GM12878 (cell line): ENCODE data around the gene PAF1. TPM values are rescaled to one million over a fixed set of nuclear protein-coding genes. Genes with fewer than 3 reads are reported as not detected.
A peak's percentile ranks its signal among the peaks of the same experiment; 100 is the strongest.

Source experiments
- ATAC-seq: fragments of 200-7000 bp; cut with Tn5 transposase; 3 replicates; pipeline ENCODE4 v1.9.1; 2020; ENCODE audit warnings: mild to moderate bottlenecking, moderate library complexity
- BruUV-seq: library from RNA; stranded (reverse); fragments of 400-500 nt; replicated peaks from 2 replicates; lab custom pipeline; 2021; lab: Mats Ljungman, UMichigan
- CTCF ChIA-PET: fragments of 300-600 bp; sonication (Branson Sonifier 250); formaldehyde crosslinking; extraction: SDS; loops from one replicate; lab custom pipeline; 2021; ENCODE audit warnings: inconsistent platforms; lab: Yijun Ruan, JAX
- POLR2A ChIA-PET: fragments of 350-600 bp; formaldehyde crosslinking; extraction: SDS; loops from one replicate; lab custom pipeline; 2021; ENCODE audit warnings: inconsistent platforms; lab: Charles Lee
- RAD21 ChIA-PET: fragments of 300-600 bp; sonication (Branson Sonifier 250); formaldehyde crosslinking; loops from one replicate; lab custom pipeline; 2023; ENCODE audit warnings: antibody characterized with exemption; ENCODE audit not compliant: unreplicated experiment; lab: Charles Lee
- SMC1A ChIA-PET: fragments of 300-600 bp; sonication (Branson Sonifier 250); formaldehyde crosslinking; loops from one replicate; lab custom pipeline; 2023; ENCODE audit not compliant: unreplicated experiment, uncharacterized antibody; lab: Charles Lee
- DNase-seq: peaks from one replicate; pipeline ENCODE4 v3.0.0-alpha.2; 2011; ENCODE audit warnings: low read depth, low spot score
- FAIRE-seq: peaks from 3 replicates; lab custom pipeline; 2011; peaks lifted over from hg19 to GRCh38; lab: Jason Lieb, UNC
- H2AFZ ChIP-seq: 2 replicates; pipeline ENCODE4 v1.6.0; 2011; ENCODE audit warnings: low read depth, low read length, control low read depth; ENCODE audit not compliant: control insufficient read depth
- H3K27ac ChIP-seq: 2 replicates; pipeline ENCODE4 v1.5.1; 2011; ENCODE audit warnings: control low read depth; ENCODE audit not compliant: control insufficient read depth, insufficient read depth
- H3K27me3 ChIP-seq, 2 experiments: replicated peaks in 1 of 2; 2 replicates each; pipeline versions ENCODE4 v1.6.0 to v1.6.1; 2011; ENCODE audit warnings: low read length in 1 of 2; ENCODE audit not compliant: control insufficient read depth in 2 of 2, insufficient read depth in 2 of 2
- H3K36me3 ChIP-seq, 2 experiments: 2 replicates each; pipeline ENCODE4 v1.5.1; 2011; ENCODE audit warnings: low read length in 1 of 2; ENCODE audit not compliant: control insufficient read depth in 2 of 2, insufficient read depth in 2 of 2
- H3K4me1 ChIP-seq: 2 replicates; pipeline ENCODE4 v1.6.1; 2011; ENCODE audit warnings: mild to moderate bottlenecking, low read length, moderate library complexity, mixed read lengths; ENCODE audit not compliant: control insufficient read depth, insufficient read depth
- H3K4me2 ChIP-seq: 2 replicates; pipeline ENCODE4 v1.6.0; 2011; ENCODE audit warnings: control low read depth; ENCODE audit not compliant: control insufficient read depth, insufficient read depth
- H3K4me3 ChIP-seq: fragments of 200-600 bp; sonication (generic); 2 replicates; pipeline ENCODE4 v1.5.1; 2016
- H3K79me2 ChIP-seq: 2 replicates; pipeline ENCODE4 v1.6.0; 2011; ENCODE audit warnings: low read length; ENCODE audit not compliant: control insufficient read depth, insufficient read depth
- H3K9ac ChIP-seq: 2 replicates; pipeline ENCODE4 v1.8.0; 2011; ENCODE audit warnings: low read length, control low read depth, mixed read lengths; ENCODE audit not compliant: control insufficient read depth, insufficient read depth
- H3K9me3 ChIP-seq: replicated peaks from 3 replicates; pipeline ENCODE4 v1.5.1; 2011; ENCODE audit warnings: mild to moderate bottlenecking, low read length; ENCODE audit not compliant: control insufficient read depth, insufficient read depth
- H4K20me1 ChIP-seq: 2 replicates; pipeline ENCODE4 v1.6.0; 2011; ENCODE audit not compliant: control insufficient read depth, insufficient read depth
- CBX5 ChIP-seq: sonication (generic); IDR thresholded peaks from 2 replicates; pipeline ENCODE4 v1.6.1; 2016; ENCODE audit warnings: low read depth, moderate library complexity, mild to moderate bottlenecking, inconsistent platforms
- CREM ChIP-seq: IDR thresholded peaks from 2 replicates; pipeline ENCODE4 v1.6.1; 2014; ENCODE audit warnings: antibody characterized with exemption, low read depth
- HCFC1 ChIP-seq: fragments of 150-350 bp; IDR thresholded peaks from 2 replicates; pipeline ENCODE4 v1.6.1; 2014; ENCODE audit warnings: low read length
- IKZF2 ChIP-seq, 2 experiments: fragments of 450-650 bp; IDR thresholded peaks; 2 replicates each; pipeline ENCODE4 v1.6.1; 2017; ENCODE audit warnings: mild to moderate bottlenecking in 2 of 2, moderate library complexity in 2 of 2
- IRF4 ChIP-seq: IDR thresholded peaks from 2 replicates; pipeline ENCODE4 v1.6.1; 2011; ENCODE audit warnings: low read depth, low read length
- MEF2B ChIP-seq: fragments of 450-650 bp; IDR thresholded peaks from 2 replicates; pipeline ENCODE4 v1.6.1; 2018; ENCODE audit warnings: mild to moderate bottlenecking, moderate library complexity; ENCODE audit not compliant: partially characterized antibody, poor library complexity, severe bottlenecking
- MYB ChIP-seq: fragments of 150-350 bp; IDR thresholded peaks from 2 replicates; pipeline ENCODE4 v1.6.1; 2014; ENCODE audit warnings: mild to moderate bottlenecking, low read depth, low read length, borderline replicate concordance
- NBN ChIP-seq: fragments of 450-650 bp; IDR thresholded peaks from 2 replicates; pipeline ENCODE4 v1.6.1; 2016
- NFYA ChIP-seq: IDR thresholded peaks from 2 replicates; pipeline ENCODE4 v1.6.1; 2011; ENCODE audit warnings: low read depth, mild to moderate bottlenecking, low read length, improper control_type of control experiment, borderline replicate concordance
- NR2C2 ChIP-seq: IDR thresholded peaks from 2 replicates; pipeline ENCODE4 v1.6.1; 2011; ENCODE audit warnings: borderline replicate concordance, low read depth; ENCODE audit not compliant: control insufficient read depth, insufficient read length
- PAX5 ChIP-seq: IDR thresholded peaks from 2 replicates; pipeline ENCODE4 v1.6.1; 2011; ENCODE audit warnings: low read depth, low read length, borderline replicate concordance
- RB1 ChIP-seq: fragments of 450-650 bp; formaldehyde crosslinking; IDR thresholded peaks from 2 replicates; pipeline ENCODE4 v1.6.1; 2017; ENCODE audit warnings: mild to moderate bottlenecking, borderline replicate concordance
- SMAD1 ChIP-seq: fragments of 450-650 bp; IDR thresholded peaks from 2 replicates; pipeline ENCODE4 v1.6.1; 2018; ENCODE audit warnings: mild to moderate bottlenecking, low read depth; ENCODE audit not compliant: partially characterized antibody
- ZNF207 ChIP-seq: fragments of 450-650 bp; IDR thresholded peaks from 2 replicates; pipeline ENCODE4 v1.6.1; 2014; ENCODE audit warnings: antibody characterized with exemption, mild to moderate bottlenecking, borderline replicate concordance
- ZNF384 ChIP-seq: IDR thresholded peaks from 2 replicates; pipeline ENCODE4 v1.6.1; 2012; ENCODE audit warnings: low read depth, mild to moderate bottlenecking, low read length, improper control_type of control experiment, borderline replicate concordance
- WGBS: methylation state at CpG from one replicate; pipeline ENCODE4 v1.1.6; 2016; ENCODE audit warnings: low lambda C conversion rate; ENCODE audit not compliant: insufficient replicate concordance, insufficient coverage; ENCODE audit errors: missing lambda C conversion rate; 5-methylcytosine and 5-hydroxymethylcytosine counted together
- in situ Hi-C: fragments of 300-500 bp; cut with MboI; formaldehyde crosslinking; loops from 9 replicates; pipeline ENCODE4 v1.14.3; 2018; ENCODE audit warnings: mixed read lengths
- intact Hi-C: fragments of 100-400 bp; cut with micrococcal nuclease; formaldehyde crosslinking; loops from one replicate; pipeline ENCODE4 v1.14.2; 2022; ENCODE audit not compliant: unreplicated experiment
- polyA plus RNA-seq, 11 experiments: library from polyadenylated mRNA; depleted of rRNA in 4 of 11; unstranded in 6 of 11; stranded (reverse) in 5 of 11; fragments of >200 nt; fragmentation: Nextera tagmentation in 4 of 11; fragmentation: Illumina TruSeq in 1 of 11; extraction: Ambion mirVana in 4 of 11; extraction: Trizol in 1 of 11; gene quantifications; 1 replicate in 1 of 11; 2 replicates in 10 of 11; pipeline versions ENCODE4 v1.2.1 to v1.2.3, GENCODE V29; 2011 to 2016; ENCODE audit warnings: inconsistent platforms in 2 of 11, missing spikeins in 2 of 11, low read depth in 1 of 11
- total RNA-seq, 4 experiments: library from RNA; depleted of rRNA in 3 of 4; stranded (reverse); fragments of >200 nt in 3 of 4; fragmentation: Illumina TruSeq in 1 of 4; extraction: Trizol in 1 of 4; gene quantifications; 2 replicates each; pipeline versions ENCODE4 v1.2.1 to v1.2.3, GENCODE V29; 2013 to 2021
- TF ChIP-seq, protein P1 (sequence below): IDR thresholded peaks from 2 replicates; pipeline ENCODE4 v1.6.1; 2012; ENCODE audit warnings: low read depth, low read length, improper control_type of control experiment
- TF ChIP-seq, protein P2 (sequence below): fragments of 450-650 bp; IDR thresholded peaks from 2 replicates; pipeline ENCODE4 v1.6.1; 2017; ENCODE audit warnings: borderline replicate concordance
- TF ChIP-seq, protein P3 (sequence below): fragments of 150-350 bp; IDR thresholded peaks from 2 replicates; pipeline ENCODE4 v1.6.1; 2014; ENCODE audit warnings: mild to moderate bottlenecking, low read depth, low read length
- TF ChIP-seq, protein P4 (sequence below): IDR thresholded peaks from 2 replicates; pipeline ENCODE4 v1.6.1; 2012; ENCODE audit warnings: low read depth, low read length, improper control_type of control experiment

Gene PAF1
- total and polyA plus RNA-seq, 10 of the 15 experiments (the other 5 are each of a cell fraction or from before 2014, with no cell fraction given): 1.7 to 45.8 (median 39.6) TPM

DNA sequence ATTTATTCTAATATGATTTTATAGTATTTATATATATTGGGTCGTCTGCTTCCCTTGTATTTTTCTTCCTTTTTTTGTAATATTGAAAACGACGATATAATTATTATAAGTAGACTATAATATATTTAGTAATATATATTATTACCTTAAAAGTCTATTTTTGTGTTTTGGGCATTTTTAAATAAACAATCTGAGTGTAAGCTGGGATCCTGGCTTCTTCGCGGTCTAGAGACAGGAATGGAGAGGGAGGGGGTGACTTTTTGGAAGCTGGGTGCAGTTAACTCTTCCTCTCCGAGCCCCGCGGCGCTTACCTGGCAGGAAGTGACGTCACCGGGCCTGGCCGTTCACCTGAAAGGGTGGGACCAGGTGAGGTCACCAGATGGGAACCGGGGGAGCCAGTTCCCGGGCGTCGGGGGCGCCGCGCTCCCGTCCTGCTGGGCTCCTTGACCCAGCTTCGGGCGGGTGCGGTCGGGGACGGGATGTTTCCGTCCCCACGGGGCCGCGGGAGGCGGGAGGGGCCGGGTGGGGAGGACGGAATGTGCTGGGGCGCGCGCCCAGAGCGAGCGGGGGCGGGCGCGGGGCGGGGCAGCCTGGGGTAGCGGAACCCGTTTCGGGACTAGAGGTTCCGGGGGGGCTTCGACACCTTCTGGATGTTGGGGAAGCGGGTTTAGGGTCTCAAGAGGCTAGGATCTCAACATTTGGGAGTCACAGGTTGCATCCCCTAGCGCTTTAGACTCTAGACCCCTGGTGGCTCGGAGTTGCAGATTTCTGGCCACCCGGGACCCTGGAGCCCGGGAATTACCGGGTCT lies 18.5 kb upstream of the PAF1 start:
- ChIA-PET CTCF (interaction anchor here (1.1 to 1.2 kb wide), 2 partner anchors 8 to 11 kb away, joined by 4 read pairs; no protein-coding TSS in a partner anchor), SMC1A (interaction anchor here (3.0 kb wide), 1 partner anchor 11 kb away, joined by 18 read pairs; no protein-coding TSS in a partner anchor), RAD21 (interaction anchor here (0.6 to 4.5 kb wide), 2 partner anchors 12 to 460 kb away, joined by 5 to 37 read pairs; no protein-coding TSS in a partner anchor), POLR2A (interaction anchor here (2.4 to 3.9 kb wide), 2 partner anchors 12 to 18 kb away, joined by 9 to 39 read pairs; partner anchors contain the start of genes MED29 and PAF1)
- no peak for FAIRE-seq
- Histone ChIP-seq H3K9ac (peak overlapping the region; percentile 80), H3K27me3 (no peaks in the 10 kb centered on the region), H3K27ac (peak overlapping the region; percentile 100), H3K4me3 (peak overlapping the region; percentile 67; the same call in 1 of the 2 replicates), H2AFZ (peak overlapping the region; percentile 38; the same call in 1 of the 2 replicates), H3K4me1 (peaks cover 29% of the 10 kb centered on the region), H3K9me3 (no peaks in the 10 kb centered on the region), H3K4me2 (peak overlapping the region; percentile 83), H4K20me1 (no peaks in the 10 kb centered on the region), H3K79me2 (peaks cover 68% of the 10 kb centered on the region), H3K36me3 (peaks cover 2 to 6% of the 10 kb centered on the region in 2 experiments; a peak in 2 of 4 replicates)
- in situ Hi-C loops: loop anchor here (5.0 kb wide), 1 partner anchor 287 kb away; no protein-coding TSS in a partner anchor
- intact Hi-C loops: loop anchor here (5.0 to 10.0 kb wide), 4 partner anchors 125 to 435 kb away; partner anchors contain the start of genes EID2B, FBXO17 and FBXO27
- DNase-seq: no peak
- under 1% methylated on average over 21 of the region's 52 CpGs for WGBS
- ATAC-seq: peak; percentile 5
- TSS peak; percentile 61 for BruUV-seq
- TF ChIP-seq, protein P1, sequence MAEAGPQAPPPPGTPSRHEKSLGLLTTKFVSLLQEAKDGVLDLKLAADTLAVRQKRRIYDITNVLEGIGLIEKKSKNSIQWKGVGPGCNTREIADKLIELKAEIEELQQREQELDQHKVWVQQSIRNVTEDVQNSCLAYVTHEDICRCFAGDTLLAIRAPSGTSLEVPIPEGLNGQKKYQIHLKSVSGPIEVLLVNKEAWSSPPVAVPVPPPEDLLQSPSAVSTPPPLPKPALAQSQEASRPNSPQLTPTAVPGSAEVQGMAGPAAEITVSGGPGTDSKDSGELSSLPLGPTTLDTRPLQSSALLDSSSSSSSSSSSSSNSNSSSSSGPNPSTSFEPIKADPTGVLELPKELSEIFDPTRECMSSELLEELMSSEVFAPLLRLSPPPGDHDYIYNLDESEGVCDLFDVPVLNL: no peak
- TF ChIP-seq IKZF2 (IDR thresholded peaks at IDR 0.05) (0 out of 4 replicates have a peak, but pooled peaks of 1 of the 2 experiments have one; percentile 60), NBN (peak; percentile 80; the same call in 1 of the 2 replicates), ZNF384 (no peak), NR2C2 (no peak), IRF4 (no peak), CREM (peak; percentile 95), RB1 (no peak; the same call in 1 of the 2 replicates), MYB (peak; percentile 55; the same call in 1 of the 2 replicates), MEF2B (peak; percentile 56), NFYA (no peak), PAX5 (peak; percentile 60; the same call in 1 of the 2 replicates), ZNF207 (no peak), SMAD1 (peak; percentile 73), CBX5 (no peak), HCFC1 (no peak)
- TF ChIP-seq, protein P2, sequence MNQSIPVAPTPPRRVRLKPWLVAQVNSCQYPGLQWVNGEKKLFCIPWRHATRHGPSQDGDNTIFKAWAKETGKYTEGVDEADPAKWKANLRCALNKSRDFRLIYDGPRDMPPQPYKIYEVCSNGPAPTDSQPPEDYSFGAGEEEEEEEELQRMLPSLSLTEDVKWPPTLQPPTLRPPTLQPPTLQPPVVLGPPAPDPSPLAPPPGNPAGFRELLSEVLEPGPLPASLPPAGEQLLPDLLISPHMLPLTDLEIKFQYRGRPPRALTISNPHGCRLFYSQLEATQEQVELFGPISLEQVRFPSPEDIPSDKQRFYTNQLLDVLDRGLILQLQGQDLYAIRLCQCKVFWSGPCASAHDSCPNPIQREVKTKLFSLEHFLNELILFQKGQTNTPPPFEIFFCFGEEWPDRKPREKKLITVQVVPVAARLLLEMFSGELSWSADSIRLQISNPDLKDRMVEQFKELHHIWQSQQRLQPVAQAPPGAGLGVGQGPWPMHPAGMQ: no peak
- TF ChIP-seq, protein P3, sequence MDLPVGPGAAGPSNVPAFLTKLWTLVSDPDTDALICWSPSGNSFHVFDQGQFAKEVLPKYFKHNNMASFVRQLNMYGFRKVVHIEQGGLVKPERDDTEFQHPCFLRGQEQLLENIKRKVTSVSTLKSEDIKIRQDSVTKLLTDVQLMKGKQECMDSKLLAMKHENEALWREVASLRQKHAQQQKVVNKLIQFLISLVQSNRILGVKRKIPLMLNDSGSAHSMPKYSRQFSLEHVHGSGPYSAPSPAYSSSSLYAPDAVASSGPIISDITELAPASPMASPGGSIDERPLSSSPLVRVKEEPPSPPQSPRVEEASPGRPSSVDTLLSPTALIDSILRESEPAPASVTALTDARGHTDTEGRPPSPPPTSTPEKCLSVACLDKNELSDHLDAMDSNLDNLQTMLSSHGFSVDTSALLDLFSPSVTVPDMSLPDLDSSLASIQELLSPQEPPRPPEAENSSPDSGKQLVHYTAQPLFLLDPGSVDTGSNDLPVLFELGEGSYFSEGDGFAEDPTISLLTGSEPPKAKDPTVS: no peak
- TF ChIP-seq, protein P4, sequence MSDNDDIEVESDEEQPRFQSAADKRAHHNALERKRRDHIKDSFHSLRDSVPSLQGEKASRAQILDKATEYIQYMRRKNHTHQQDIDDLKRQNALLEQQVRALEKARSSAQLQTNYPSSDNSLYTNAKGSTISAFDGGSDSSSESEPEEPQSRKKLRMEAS: no peak
